Activated naive CD8-positive, alpha-beta T cell treated with anti-CD3 and anti-CD28 coated beads for 36 hours (primary cell): ENCODE results near the gene BHLHE40. TPM values are rescaled to one million over a fixed set of nuclear protein-coding genes. Genes with fewer than 3 reads are reported as not detected.
A peak's percentile ranks its signal among the peaks of the same experiment; 100 is the strongest.

ENCODE experiments used
- DNase-seq: peaks from one replicate; pipeline ENCODE4 v3.0.0; 2021
- H3K27ac Mint-ChIP-seq: one replicate; pipeline ENCODE4 v1.8.0; 2022; ENCODE audit warnings: mild to moderate bottlenecking, moderate library complexity, mixed read lengths
- H3K27me3 Mint-ChIP-seq: one replicate; pipeline ENCODE4 v1.8.0; 2022; ENCODE audit warnings: mild to moderate bottlenecking, mixed read lengths
- H3K36me3 Mint-ChIP-seq: one replicate; pipeline ENCODE4 v1.8.0; 2021; ENCODE audit warnings: mild to moderate bottlenecking, mixed read lengths
- H3K4me1 Mint-ChIP-seq: one replicate; pipeline ENCODE4 v1.8.0; 2021; ENCODE audit warnings: mixed read lengths
- H3K4me3 Mint-ChIP-seq: one replicate; pipeline ENCODE4 v1.8.0; 2022; ENCODE audit warnings: mild to moderate bottlenecking, moderate library complexity, mixed read lengths
- H3K9me3 Mint-ChIP-seq: one replicate; pipeline ENCODE4 v1.8.0; 2022; ENCODE audit warnings: mixed read lengths
- total RNA-seq, 2 experiments: library from RNA; stranded (reverse); gene quantifications; one replicate each; pipeline ENCODE4 v1.2.3, GENCODE V29; 2021

Gene BHLHE40
- total RNA-seq, 2 experiments from 2014 or later: 292 to 294 TPM

DNA sequence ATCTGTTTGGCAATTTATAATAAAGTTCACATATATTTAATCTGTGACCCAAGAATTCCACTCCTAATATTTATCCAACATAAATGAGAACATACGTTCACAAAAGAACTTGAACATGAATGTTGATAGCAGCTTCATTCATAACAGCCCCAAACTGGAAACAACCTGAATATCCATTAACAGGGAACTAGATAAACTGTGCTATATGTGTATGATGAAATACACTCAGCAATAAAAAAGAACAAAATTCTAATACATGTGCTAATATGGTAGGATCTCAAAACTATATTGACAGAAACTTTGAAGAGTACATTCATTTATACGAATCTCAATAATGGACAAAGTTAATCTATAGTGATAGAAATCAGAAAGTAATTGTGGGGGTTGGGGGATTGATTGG, 5.1 kb upstream of the BHLHE40 start:
- DNase-seq: no peak
- Mint-ChIP-seq H3K27ac (no peak overlapping the region), H3K4me1 (peaks cover 34% of the 10 kb centered on the region), H3K4me3 (no peak overlapping the region), H3K36me3 (peaks cover 22% of the 10 kb centered on the region), H3K9me3 (peaks cover 10% of the 10 kb centered on the region), H3K27me3 (no peaks in the 10 kb centered on the region)

GRCh38 chr3:4976109-4976508, 3.1 kb upstream of the BHLHE40 start:
- H3K27ac Mint-ChIP-seq: peak overlapping the region; percentile 99
- DNase-seq: peak; percentile 59
- no peak overlapping the region for H3K4me3 Mint-ChIP-seq
- H3K4me1 Mint-ChIP-seq: peaks cover 34% of the 10 kb centered on the region
- peaks cover 30% of the 10 kb centered on the region for H3K36me3 Mint-ChIP-seq
- H3K27me3 Mint-ChIP-seq: peaks cover 4% of the 10 kb centered on the region
- H3K9me3 Mint-ChIP-seq: peaks cover 2% of the 10 kb centered on the region

GRCh38 chr3:4977001-4977852, 2.0 kb upstream of the BHLHE40 start:
- H3K4me1 Mint-ChIP-seq: peaks cover 38% of the 10 kb centered on the region

GRCh38 chr3:4977853-4978203, 1.4 kb upstream of the BHLHE40 start:
- peaks cover 39% of the 10 kb centered on the region for H3K4me1 Mint-ChIP-seq
- H3K9me3 Mint-ChIP-seq: no peaks in the 10 kb centered on the region
- H3K27me3 Mint-ChIP-seq: peaks cover 4% of the 10 kb centered on the region
- peak overlapping the region; percentile 99 for H3K4me3 Mint-ChIP-seq
- no peak for DNase-seq
- peak overlapping the region; percentile 99 for H3K27ac Mint-ChIP-seq
- H3K36me3 Mint-ChIP-seq: peaks cover 44% of the 10 kb centered on the region

More at GRCh38 chr3:4977001-4977852, 2.0 kb upstream of the BHLHE40 start:
- H3K4me3 Mint-ChIP-seq: peak overlapping the region; percentile 99
- DNase-seq: peak; percentile 86
- peaks cover 38% of the 10 kb centered on the region for H3K36me3 Mint-ChIP-seq
- peak overlapping the region; percentile 99 for H3K27ac Mint-ChIP-seq
- H3K9me3 Mint-ChIP-seq: peaks cover 1% of the 10 kb centered on the region
- H3K27me3 Mint-ChIP-seq: peaks cover 4% of the 10 kb centered on the region

DNA sequence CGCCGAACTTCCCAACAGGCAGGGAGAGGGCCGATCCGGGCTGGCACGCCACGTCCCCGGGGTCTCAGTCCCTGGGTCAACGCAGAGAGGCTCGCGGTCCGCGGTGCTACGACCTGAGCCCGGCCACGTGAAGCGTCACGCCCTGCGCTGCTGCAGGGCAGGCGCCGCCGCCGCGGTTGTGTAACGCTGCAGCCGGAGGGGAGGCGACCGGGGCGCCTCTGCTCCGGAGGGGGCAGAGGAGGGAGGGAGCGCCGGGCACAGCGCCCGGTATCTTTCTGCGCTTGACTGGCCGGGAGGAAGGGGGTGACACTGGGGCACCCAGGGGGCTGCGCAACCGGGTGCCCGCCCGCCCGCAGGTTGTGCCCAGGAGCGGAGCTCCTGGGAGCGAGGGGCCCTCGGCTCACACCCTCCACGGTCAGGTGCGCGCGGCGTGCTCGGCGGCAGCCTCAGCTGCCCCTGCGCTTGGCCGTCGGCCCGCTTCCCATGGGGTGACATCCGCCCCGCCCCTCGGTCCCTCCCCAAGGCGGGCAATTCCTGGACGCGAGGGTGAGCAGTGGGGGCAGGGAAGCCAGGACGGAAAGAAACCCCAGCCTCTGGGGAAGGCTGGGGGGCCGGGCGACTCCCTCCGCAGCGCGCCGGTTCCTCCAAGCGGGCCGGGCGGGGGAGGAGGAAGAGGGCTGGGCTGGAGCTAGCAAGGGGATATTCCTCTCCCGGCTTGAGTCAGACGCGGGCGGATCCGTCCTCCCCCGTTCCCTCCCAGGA, 852 bp upstream of the BHLHE40 start:
- Mint-ChIP-seq H3K4me3 (peak overlapping the region; percentile 99), H3K27ac (peak overlapping the region; percentile 99), H3K4me1 (peaks cover 40% of the 10 kb centered on the region), H3K27me3 (peaks cover 9% of the 10 kb centered on the region), H3K36me3 (peaks cover 47% of the 10 kb centered on the region), H3K9me3 (no peaks in the 10 kb centered on the region)
- peak; percentile 96 for DNase-seq

DNA sequence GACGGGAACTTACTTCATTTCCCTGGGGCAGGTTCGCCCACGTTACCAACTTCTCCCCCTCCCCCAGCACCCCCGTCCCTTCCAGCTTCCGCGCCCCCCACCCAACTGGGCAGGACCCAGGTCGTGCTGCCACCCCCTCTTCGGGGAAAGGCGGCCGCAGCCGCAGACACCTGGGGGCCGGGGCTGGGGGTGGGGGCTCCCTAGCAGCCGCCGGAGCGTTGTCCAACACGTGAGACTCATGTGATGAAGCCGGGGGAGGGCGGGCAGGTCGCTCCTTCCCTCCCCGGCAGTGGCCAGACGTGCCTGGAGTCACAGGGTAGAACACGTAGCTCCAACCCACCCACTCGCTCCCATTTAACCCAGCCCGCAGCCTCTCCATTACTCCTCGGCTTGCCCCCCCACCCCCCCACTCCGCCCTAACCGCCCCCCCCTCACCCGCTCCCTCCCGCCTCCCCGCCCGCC, 240 bp upstream of the BHLHE40 start:
- H3K36me3 Mint-ChIP-seq: peaks cover 50% of the 10 kb centered on the region
- no peaks in the 10 kb centered on the region for H3K9me3 Mint-ChIP-seq
- peak overlapping the region; percentile 99 for H3K4me3 Mint-ChIP-seq
- peaks cover 44% of the 10 kb centered on the region for H3K4me1 Mint-ChIP-seq
- DNase-seq: peak; percentile 97
- peak overlapping the region; percentile 99 for H3K27ac Mint-ChIP-seq
- peaks cover 14% of the 10 kb centered on the region for H3K27me3 Mint-ChIP-seq

- Mint-ChIP-seq H3K36me3 (peaks cover 60% of the 10 kb centered on the region), H3K27ac (peak overlapping the region; percentile 99), H3K4me1 (peaks cover 50% of the 10 kb centered on the region), H3K4me3 (peak overlapping the region; percentile 99), H3K9me3 (no peaks in the 10 kb centered on the region), H3K27me3 (peaks cover 16% of the 10 kb centered on the region)
- peak; percentile 92 for DNase-seq
Measured at GRCh38 chr3:4980229-4981203, 1.3 kb downstream of the BHLHE40 start.

DNA sequence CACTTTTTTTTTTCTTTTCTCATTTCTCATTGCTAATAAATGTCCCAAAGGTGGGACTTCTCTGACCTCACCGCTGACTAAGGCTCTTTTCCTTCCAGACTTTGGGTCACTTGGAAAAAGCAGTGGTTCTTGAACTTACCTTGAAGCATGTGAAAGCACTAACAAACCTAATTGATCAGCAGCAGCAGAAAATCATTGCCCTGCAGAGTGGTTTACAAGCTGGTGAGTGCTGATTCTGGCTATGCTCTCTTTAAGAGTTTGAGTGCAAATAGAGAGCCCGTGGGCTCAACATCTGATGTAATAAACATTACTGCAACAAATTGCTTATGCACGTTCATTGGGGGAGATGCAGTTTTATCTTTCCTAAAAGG, 2.0 kb downstream of the BHLHE40 start:
- no peak for DNase-seq
- Mint-ChIP-seq H3K27me3 (peaks cover 16% of the 10 kb centered on the region), H3K27ac (peak overlapping the region; percentile 89), H3K36me3 (peaks cover 65% of the 10 kb centered on the region), H3K4me1 (peaks cover 51% of the 10 kb centered on the region), H3K4me3 (peak overlapping the region; percentile 99), H3K9me3 (no peaks in the 10 kb centered on the region)

GRCh38 chr3:4981665-4982494, 2.6 kb downstream of the BHLHE40 start:
- Mint-ChIP-seq H3K4me1 (peaks cover 51% of the 10 kb centered on the region), H3K27ac (peak overlapping the region; percentile 89), H3K4me3 (peak overlapping the region; percentile 99), H3K9me3 (no peaks in the 10 kb centered on the region), H3K27me3 (peaks cover 16% of the 10 kb centered on the region), H3K36me3 (peaks cover 65% of the 10 kb centered on the region)
- DNase-seq: no peak

DNA sequence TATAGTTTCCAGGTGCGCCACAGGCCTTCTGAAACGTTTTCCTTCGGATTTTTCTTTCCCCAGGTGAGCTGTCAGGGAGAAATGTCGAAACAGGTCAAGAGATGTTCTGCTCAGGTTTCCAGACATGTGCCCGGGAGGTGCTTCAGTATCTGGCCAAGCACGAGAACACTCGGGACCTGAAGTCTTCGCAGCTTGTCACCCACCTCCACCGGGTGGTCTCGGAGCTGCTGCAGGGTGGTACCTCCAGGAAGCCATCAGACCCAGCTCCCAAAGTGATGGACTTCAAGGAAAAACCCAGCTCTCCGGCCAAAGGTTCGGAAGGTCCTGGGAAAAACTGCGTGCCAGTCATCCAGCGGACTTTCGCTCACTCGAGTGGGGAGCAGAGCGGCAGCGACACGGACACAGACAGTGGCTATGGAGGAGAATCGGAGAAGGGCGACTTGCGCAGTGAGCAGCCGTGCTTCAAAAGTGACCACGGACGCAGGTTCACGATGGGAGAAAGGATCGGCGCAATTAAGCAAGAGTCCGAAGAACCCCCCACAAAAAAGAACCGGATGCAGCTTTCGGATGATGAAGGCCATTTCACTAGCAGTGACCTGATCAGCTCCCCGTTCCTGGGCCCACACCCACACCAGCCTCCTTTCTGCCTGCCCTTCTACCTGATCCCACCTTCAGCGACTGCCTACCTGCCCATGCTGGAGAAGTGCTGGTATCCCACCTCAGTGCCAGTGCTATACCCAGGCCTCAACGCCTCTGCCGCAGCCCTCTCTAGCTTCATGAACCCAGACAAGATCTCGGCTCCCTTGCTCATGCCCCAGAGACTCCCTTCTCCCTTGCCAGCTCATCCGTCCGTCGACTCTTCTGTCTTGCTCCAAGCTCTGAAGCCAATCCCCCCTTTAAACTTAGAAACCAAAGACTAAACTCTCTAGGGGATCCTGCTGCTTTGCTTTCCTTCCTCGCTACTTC, 3.8 kb downstream of the BHLHE40 start:
- Mint-ChIP-seq H3K4me3 (peak overlapping the region; percentile 99), H3K27ac (peak overlapping the region; percentile 86), H3K36me3 (peaks cover 65% of the 10 kb centered on the region), H3K4me1 (peaks cover 47% of the 10 kb centered on the region), H3K9me3 (no peaks in the 10 kb centered on the region), H3K27me3 (peaks cover 16% of the 10 kb centered on the region)
- DNase-seq: no peak

- DNase-seq: peak; percentile 78
- Mint-ChIP-seq H3K27ac (peak overlapping the region; percentile 86), H3K4me1 (peaks cover 47% of the 10 kb centered on the region), H3K9me3 (no peaks in the 10 kb centered on the region), H3K27me3 (peaks cover 16% of the 10 kb centered on the region), H3K4me3 (peak overlapping the region; percentile 99), H3K36me3 (peaks cover 65% of the 10 kb centered on the region)
Measured at GRCh38 chr3:4983739-4984510, 4.7 kb downstream of the BHLHE40 start.

DNA sequence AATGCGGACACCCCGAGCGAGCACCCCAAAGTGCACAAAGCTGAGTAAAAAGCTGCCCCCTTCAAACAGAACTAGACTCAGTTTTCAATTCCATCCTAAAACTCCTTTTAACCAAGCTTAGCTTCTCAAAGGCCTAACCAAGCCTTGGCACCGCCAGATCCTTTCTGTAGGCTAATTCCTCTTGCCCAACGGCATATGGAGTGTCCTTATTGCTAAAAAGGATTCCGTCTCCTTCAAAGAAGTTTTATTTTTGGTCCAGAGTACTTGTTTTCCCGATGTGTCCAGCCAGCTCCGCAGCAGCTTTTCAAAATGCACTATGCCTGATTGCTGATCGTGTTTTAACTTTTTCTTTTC, 5.3 kb downstream of the BHLHE40 start:
- H3K36me3 Mint-ChIP-seq: peaks cover 63% of the 10 kb centered on the region
- no peak for DNase-seq
- peaks cover 52% of the 10 kb centered on the region for H3K4me1 Mint-ChIP-seq
- H3K27me3 Mint-ChIP-seq: peaks cover 16% of the 10 kb centered on the region
- H3K27ac Mint-ChIP-seq: peak overlapping the region; percentile 86
- H3K4me3 Mint-ChIP-seq: peak overlapping the region; percentile 99
- H3K9me3 Mint-ChIP-seq: no peaks in the 10 kb centered on the region
